ENCODE measurements around the gene MLNR.

Gene MLNR

GRCh38 chr13:49256841-49257240 lies 36.7 kb downstream of the MLNR start (continued):
- TF ChIP-seq POU6F1 (CRISPR knock-in tag; IDR thresholded peaks at IDR 0.05; ENCODE audit: borderline replicate concordance, low read depth) (no peak), GLIS3 (CRISPR knock-in tag; IDR thresholded peaks at IDR 0.05) (no peak)

GRCh38 chr13:49258089-49258796 lies 38.1 kb downstream of the MLNR start:
- TF ChIP-seq, protein P1, sequence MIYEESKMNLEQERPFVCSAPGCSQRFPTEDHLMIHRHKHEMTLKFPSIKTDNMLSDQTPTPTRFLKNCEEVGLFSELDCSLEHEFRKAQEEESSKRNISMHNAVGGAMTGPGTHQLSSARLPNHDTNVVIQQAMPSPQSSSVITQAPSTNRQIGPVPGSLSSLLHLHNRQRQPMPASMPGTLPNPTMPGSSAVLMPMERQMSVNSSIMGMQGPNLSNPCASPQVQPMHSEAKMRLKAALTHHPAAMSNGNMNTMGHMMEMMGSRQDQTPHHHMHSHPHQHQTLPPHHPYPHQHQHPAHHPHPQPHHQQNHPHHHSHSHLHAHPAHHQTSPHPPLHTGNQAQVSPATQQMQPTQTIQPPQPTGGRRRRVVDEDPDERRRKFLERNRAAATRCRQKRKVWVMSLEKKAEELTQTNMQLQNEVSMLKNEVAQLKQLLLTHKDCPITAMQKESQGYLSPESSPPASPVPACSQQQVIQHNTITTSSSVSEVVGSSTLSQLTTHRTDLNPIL (CRISPR knock-in tag; IDR thresholded peaks at IDR 0.05; ENCODE audit: low read depth) = no peak
- no peak for TF ChIP-seq BACH2 (CRISPR knock-in tag; IDR thresholded peaks at IDR 0.05; ENCODE audit: borderline replicate concordance)
- TF ChIP-seq, protein P2, sequence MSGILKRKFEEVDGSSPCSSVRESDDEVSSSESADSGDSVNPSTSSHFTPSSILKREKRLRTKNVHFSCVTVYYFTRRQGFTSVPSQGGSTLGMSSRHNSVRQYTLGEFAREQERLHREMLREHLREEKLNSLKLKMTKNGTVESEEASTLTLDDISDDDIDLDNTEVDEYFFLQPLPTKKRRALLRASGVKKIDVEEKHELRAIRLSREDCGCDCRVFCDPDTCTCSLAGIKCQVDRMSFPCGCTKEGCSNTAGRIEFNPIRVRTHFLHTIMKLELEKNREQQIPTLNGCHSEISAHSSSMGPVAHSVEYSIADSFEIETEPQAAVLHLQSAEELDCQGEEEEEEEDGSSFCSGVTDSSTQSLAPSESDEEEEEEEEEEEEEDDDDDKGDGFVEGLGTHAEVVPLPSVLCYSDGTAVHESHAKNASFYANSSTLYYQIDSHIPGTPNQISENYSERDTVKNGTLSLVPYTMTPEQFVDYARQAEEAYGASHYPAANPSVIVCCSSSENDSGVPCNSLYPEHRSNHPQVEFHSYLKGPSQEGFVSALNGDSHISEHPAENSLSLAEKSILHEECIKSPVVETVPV (CRISPR knock-in tag; IDR thresholded peaks at IDR 0.05) = no peak
- no peak for ATAC-seq

DNA sequence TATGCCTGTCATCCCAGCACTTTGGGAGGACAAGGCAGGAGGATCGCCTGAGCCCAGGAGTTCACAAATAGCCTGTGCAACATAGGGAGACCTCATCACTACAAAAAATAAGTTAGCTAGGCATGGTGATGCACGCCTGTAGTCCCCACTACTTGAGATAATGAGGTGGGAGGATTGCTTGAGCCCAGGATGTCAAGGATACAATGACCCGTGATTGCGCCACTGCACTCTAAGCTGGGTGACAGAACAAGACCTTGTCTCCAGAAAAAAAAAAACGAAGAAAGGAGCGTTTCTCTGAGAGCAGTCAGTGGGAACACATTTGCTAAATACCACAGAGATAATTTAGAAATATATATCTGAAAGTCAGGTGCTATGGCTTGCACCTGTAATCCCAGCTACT lies 39.4 kb downstream of the MLNR start:
- no peak for ATAC-seq
- TF ChIP-seq OSR1 (CRISPR knock-in tag; IDR thresholded peaks at IDR 0.05) (no peak), CSDC2 (CRISPR knock-in tag; IDR thresholded peaks at IDR 0.05) (no peak), ZNF8 (CRISPR knock-in tag; IDR thresholded peaks at IDR 0.05) (no peak), ZNF565 (CRISPR knock-in tag; conservative IDR thresholded peaks at IDR 0.05; ENCODE audit: low read depth) (no peak), GLIS3 (CRISPR knock-in tag; IDR thresholded peaks at IDR 0.05) (no peak), BACH2 (CRISPR knock-in tag; IDR thresholded peaks at IDR 0.05; ENCODE audit: borderline replicate concordance) (no peak), TOX (CRISPR knock-in tag; IDR thresholded peaks at IDR 0.05; ENCODE audit: borderline replicate concordance) (no peak), ZNF70 (CRISPR knock-in tag; IDR thresholded peaks at IDR 0.05) (no peak), ESRRG (CRISPR knock-in tag; IDR thresholded peaks at IDR 0.05) (no peak), ZC3H10 (CRISPR knock-in tag; IDR thresholded peaks at IDR 0.05) (no peak), POU6F1 (CRISPR knock-in tag; IDR thresholded peaks at IDR 0.05; ENCODE audit: borderline replicate concordance, low read depth) (no peak), RARB (CRISPR knock-in tag; IDR thresholded peaks at IDR 0.05) (no peak)
- TF ChIP-seq, protein P3, sequence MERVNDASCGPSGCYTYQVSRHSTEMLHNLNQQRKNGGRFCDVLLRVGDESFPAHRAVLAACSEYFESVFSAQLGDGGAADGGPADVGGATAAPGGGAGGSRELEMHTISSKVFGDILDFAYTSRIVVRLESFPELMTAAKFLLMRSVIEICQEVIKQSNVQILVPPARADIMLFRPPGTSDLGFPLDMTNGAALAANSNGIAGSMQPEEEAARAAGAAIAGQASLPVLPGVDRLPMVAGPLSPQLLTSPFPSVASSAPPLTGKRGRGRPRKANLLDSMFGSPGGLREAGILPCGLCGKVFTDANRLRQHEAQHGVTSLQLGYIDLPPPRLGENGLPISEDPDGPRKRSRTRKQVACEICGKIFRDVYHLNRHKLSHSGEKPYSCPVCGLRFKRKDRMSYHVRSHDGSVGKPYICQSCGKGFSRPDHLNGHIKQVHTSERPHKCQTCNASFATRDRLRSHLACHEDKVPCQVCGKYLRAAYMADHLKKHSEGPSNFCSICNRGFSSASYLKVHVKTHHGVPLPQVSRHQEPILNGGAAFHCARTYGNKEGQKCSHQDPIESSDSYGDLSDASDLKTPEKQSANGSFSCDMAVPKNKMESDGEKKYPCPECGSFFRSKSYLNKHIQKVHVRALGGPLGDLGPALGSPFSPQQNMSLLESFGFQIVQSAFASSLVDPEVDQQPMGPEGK (CRISPR knock-in tag; IDR thresholded peaks at IDR 0.05; ENCODE audit: borderline replicate concordance) = no peak
- TF ChIP-seq, protein P1 (CRISPR knock-in tag; IDR thresholded peaks at IDR 0.05; ENCODE audit: low read depth) = no peak

DNA sequence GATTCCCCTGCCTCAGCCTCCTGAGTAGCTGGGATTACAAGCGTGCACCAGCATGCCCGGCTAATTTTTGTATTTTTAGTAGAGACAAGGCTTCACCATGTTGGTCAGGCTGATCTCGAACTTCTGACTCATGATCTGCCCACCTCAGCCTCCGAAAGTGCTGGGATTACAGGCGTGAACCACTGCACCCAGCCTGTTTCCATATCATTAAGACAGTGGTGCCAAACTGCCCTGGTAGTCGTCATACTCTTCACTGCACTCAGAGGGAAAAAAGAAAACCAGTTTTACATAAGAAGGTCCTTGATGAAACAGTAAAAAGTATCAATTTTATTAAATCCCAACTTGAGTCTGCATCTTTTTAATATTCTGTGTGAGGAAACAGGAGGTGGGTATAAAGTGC lies 42.5 kb downstream of the MLNR start:
- no peak for TF ChIP-seq ISL1 (CRISPR knock-in tag; IDR thresholded peaks at IDR 0.05)
- TF ChIP-seq GLIS3 (CRISPR knock-in tag; IDR thresholded peaks at IDR 0.05) = no peak
- no peak for TF ChIP-seq ZC3H10 (CRISPR knock-in tag; IDR thresholded peaks at IDR 0.05)
- TF ChIP-seq CSDC2 (CRISPR knock-in tag; IDR thresholded peaks at IDR 0.05) = no peak
- TF ChIP-seq ZNF565 (CRISPR knock-in tag; conservative IDR thresholded peaks at IDR 0.05; ENCODE audit: low read depth) = no peak
- no peak for ATAC-seq
